IMR-90 (cell line): ENCODE measurements around the gene CD28.

ENCODE experiments used
- CEBPB ChIP-seq: IDR thresholded peaks from 2 replicates; pipeline ENCODE4 v1.6.1; 2012; ENCODE audit warnings: low read depth, low read length, improper control_type of control experiment
- CHD1 ChIP-seq: IDR thresholded peaks from 2 replicates; pipeline ENCODE4 v1.6.1; 2012; ENCODE audit warnings: low read depth, low read length, improper control_type of control experiment
- CTCF ChIP-seq: conservative IDR thresholded peaks from 2 replicates; pipeline ENCODE4 v1.5.1; 2012; ENCODE audit warnings: mild to moderate bottlenecking, low read depth, low read length, improper control_type of control experiment
- ELK1 ChIP-seq: fragments of 150-350 bp; IDR thresholded peaks from 2 replicates; pipeline ENCODE4 v1.6.1; 2016; ENCODE audit warnings: low read depth, mild to moderate bottlenecking, low read length, moderate library complexity, borderline replicate concordance
- NFE2L2 ChIP-seq: fragments of 150-350 bp; IDR thresholded peaks from 2 replicates; pipeline ENCODE4 v1.6.1; 2016; ENCODE audit warnings: low read depth, mild to moderate bottlenecking, low read length
- POLR2A ChIP-seq: IDR thresholded peaks from 2 replicates; pipeline ENCODE4 v1.6.1; 2012; ENCODE audit warnings: mild to moderate bottlenecking, low read depth, low read length
- RAD21 ChIP-seq: IDR thresholded peaks from 2 replicates; pipeline ENCODE4 v1.6.1; 2012; ENCODE audit warnings: low read length, improper control_type of control experiment
- RFX5 ChIP-seq: IDR thresholded peaks from 2 replicates; pipeline ENCODE4 v1.8.0; 2012; ENCODE audit warnings: low read depth, mild to moderate bottlenecking, low read length, moderate library complexity
- SMC3 ChIP-seq: fragments of 150-350 bp; IDR thresholded peaks from 2 replicates; pipeline ENCODE4 v1.6.1; 2016; ENCODE audit warnings: low read depth, mild to moderate bottlenecking, antibody characterized with exemption, low read length, moderate library complexity
- USF2 ChIP-seq: fragments of 150-350 bp; IDR thresholded peaks from 2 replicates; pipeline ENCODE4 v1.6.1; 2017; ENCODE audit warnings: mild to moderate bottlenecking, antibody characterized with exemption, low read length, low read depth

GRCh38 chr2:203662487-203662886 lies 44.0 kb upstream of the CD28 start:
- no peak for TF ChIP-seq RAD21
- no peak for TF ChIP-seq CTCF
- TF ChIP-seq POLR2A = no peak
- TF ChIP-seq CEBPB = no peak
- TF ChIP-seq SMC3 = no peak
- TF ChIP-seq RFX5 = no peak
- no peak for TF ChIP-seq CHD1
- TF ChIP-seq USF2 = no peak
- TF ChIP-seq NFE2L2 = no peak
- no peak for TF ChIP-seq ELK1
